GM12801 (cell line): ENCODE data around the gene FERMT2.

Source experiments
- CTCF ChIP-seq: IDR thresholded peaks from one replicate; pipeline ENCODE4 v1.5.1; 2011; ENCODE audit warnings: control low read depth; ENCODE audit not compliant: insufficient read length; ENCODE audit errors: extremely low read depth

Gene FERMT2

GRCh38 chr14:52951681-52952554, 1.1 kb upstream of the FERMT2 start:
- TF ChIP-seq CTCF, result no peak

- TF ChIP-seq CTCF, result no peak
These were observed 396 bp downstream of the FERMT2 start for GRCh38 chr14:52950410-52950897.

- no peak for TF ChIP-seq CTCF
These were observed 990 bp downstream of the FERMT2 start for GRCh38 chr14:52949711-52950409.

GRCh38 chr14:52949249-52949648, 1.6 kb downstream of the FERMT2 start:
- no peak for TF ChIP-seq CTCF

- no peak for TF ChIP-seq CTCF
These were observed 2.0 kb downstream of the FERMT2 start for GRCh38 chr14:52948836-52949235.

- TF ChIP-seq CTCF, result no peak
These were observed 2.8 kb downstream of the FERMT2 start for GRCh38 chr14:52948039-52948438.

- TF ChIP-seq CTCF, result no peak
These were observed 6.6 kb downstream of the FERMT2 start for GRCh38 chr14:52944254-52944653.
